Stimulated activated CD8-positive, alpha-beta memory T cell treated with anti-CD3 and anti-CD28 coated beads, Interleukin-15, amount 100 ng/mL, for 1 hour (primary cell): ENCODE measurements around the gene ZNF516.

Experiments
- DNase-seq: peaks from one replicate; pipeline ENCODE4 v3.0.0-alpha.2; 2020; ENCODE audit warnings: low read depth

The ZNF516 gene

GRCh38 chr18:76362676-76363075 is 132.4 kb downstream of the ZNF516 start:
- DNase-seq, result no peak

- no peak for DNase-seq
Observed at GRCh38 chr18:76361219-76361618, 133.8 kb downstream of the ZNF516 start.

- DNase-seq, result no peak
Observed at GRCh38 chr18:76359909-76360308, 135.1 kb downstream of the ZNF516 start.

- DNase-seq, result no peak
Observed at GRCh38 chr18:76358774-76359173, 136.3 kb downstream of the ZNF516 start.

- DNase-seq, result no peak
Observed at GRCh38 chr18:76357585-76358260, 137.3 kb downstream of the ZNF516 start.

- no peak for DNase-seq
Observed at GRCh38 chr18:76357174-76357573, 137.9 kb downstream of the ZNF516 start.

- DNase-seq, result no peak
Observed at GRCh38 chr18:76356666-76357065, 138.4 kb downstream of the ZNF516 start.

GRCh38 chr18:76354348-76354747 is 140.7 kb downstream of the ZNF516 start:
- DNase-seq, result no peak

GRCh38 chr18:76353500-76353899 is 141.5 kb downstream of the ZNF516 start:
- no peak for DNase-seq

- DNase-seq, result no peak
Observed at GRCh38 chr18:76353046-76353445, 142.0 kb downstream of the ZNF516 start.

- no peak for DNase-seq
Observed at GRCh38 chr18:76351961-76352581, 143.0 kb downstream of the ZNF516 start.

GRCh38 chr18:76350134-76351025 is 144.7 kb downstream of the ZNF516 start:
- DNase-seq, result no peak

- DNase-seq, result peak; percentile 41
Observed at GRCh38 chr18:76349067-76349715, 145.9 kb downstream of the ZNF516 start.

GRCh38 chr18:76348267-76349066 is 146.6 kb downstream of the ZNF516 start:
- no peak for DNase-seq

- DNase-seq, result no peak
Observed at GRCh38 chr18:76347341-76347740, 147.7 kb downstream of the ZNF516 start.

GRCh38 chr18:76346490-76347130 is 148.4 kb downstream of the ZNF516 start:
- no peak for DNase-seq

GRCh38 chr18:76345901-76346300 is 149.1 kb downstream of the ZNF516 start:
- no peak for DNase-seq

- no peak for DNase-seq
Observed at GRCh38 chr18:76343938-76344569, 151.0 kb downstream of the ZNF516 start.

- no peak for DNase-seq
Observed at GRCh38 chr18:76340410-76340809, 154.6 kb downstream of the ZNF516 start.

- DNase-seq, result no peak
Observed at GRCh38 chr18:76339246-76339620, 155.8 kb downstream of the ZNF516 start.
